Trophoblast cell (in vitro differentiated cells and primary cell): Measurements from ENCODE around the gene AASDHPPT.

Source experiments
- DNase-seq, 2 donors: peaks; one replicate each; pipeline ENCODE4 v3.0.0-alpha.2; 2016
- H2AFZ ChIP-seq: 2 replicates; pipeline ENCODE4 v1.6.1; 2013; ENCODE audit warnings: low read length, moderate library complexity, mild to moderate bottlenecking; ENCODE audit not compliant: insufficient read depth, poor library complexity
- H2AK5ac ChIP-seq: 2 replicates; pipeline ENCODE4 v1.6.1; 2013; ENCODE audit warnings: mild to moderate bottlenecking, low read length
- H2BK120ac ChIP-seq: 2 replicates; pipeline ENCODE4 v1.6.1; 2013; ENCODE audit warnings: low read length, mild to moderate bottlenecking, moderate library complexity; ENCODE audit not compliant: insufficient read depth, poor library complexity
- H2BK12ac ChIP-seq: 2 replicates; pipeline ENCODE4 v1.6.1; 2013; ENCODE audit warnings: mild to moderate bottlenecking, low read length, moderate library complexity
- H2BK5ac ChIP-seq: 2 replicates; pipeline ENCODE4 v1.6.1; 2013; ENCODE audit warnings: low read length, low read depth, moderate library complexity, mild to moderate bottlenecking; ENCODE audit not compliant: poor library complexity
- H3K14ac ChIP-seq: 2 replicates; pipeline ENCODE4 v1.6.1; 2013; ENCODE audit warnings: mild to moderate bottlenecking, low read length
- H3K18ac ChIP-seq: 2 replicates; pipeline ENCODE4 v1.6.1; 2013; ENCODE audit warnings: mild to moderate bottlenecking, low read length
- H3K23ac ChIP-seq: 2 replicates; pipeline ENCODE4 v1.6.1; 2013; ENCODE audit warnings: low read length
- H3K27ac ChIP-seq: 2 replicates; pipeline ENCODE4 v1.5.1; 2013; ENCODE audit warnings: low read depth, mild to moderate bottlenecking, inconsistent platforms, low read length, moderate library complexity
- H3K27me3 ChIP-seq: 2 replicates; pipeline ENCODE4 v1.6.1; 2013; ENCODE audit warnings: inconsistent platforms, mild to moderate bottlenecking, low read length, moderate library complexity; ENCODE audit not compliant: insufficient read depth
- H3K36me3 ChIP-seq, 2 experiments: 1 replicate in 1 of 2; 2 replicates in 1 of 2; pipeline ENCODE4 v1.6.1; 2013; ENCODE audit warnings: low read length in 2 of 2, mild to moderate bottlenecking in 2 of 2, moderate library complexity in 1 of 2; ENCODE audit not compliant: insufficient read depth in 2 of 2, control insufficient read depth in 1 of 2
- H3K4ac ChIP-seq: 2 replicates; pipeline ENCODE4 v1.6.1; 2013; ENCODE audit warnings: low read depth, mild to moderate bottlenecking, low read length, moderate library complexity
- H3K4me1 ChIP-seq, 2 experiments: 1 replicate in 1 of 2; 2 replicates in 1 of 2; pipeline ENCODE4 v1.6.1; 2013; ENCODE audit warnings: low read length in 2 of 2, mild to moderate bottlenecking in 2 of 2, moderate library complexity in 1 of 2; ENCODE audit not compliant: insufficient read depth in 2 of 2, control insufficient read depth in 1 of 2
- H3K4me2 ChIP-seq: 2 replicates; pipeline ENCODE4 v1.6.1; 2013; ENCODE audit warnings: inconsistent platforms, mild to moderate bottlenecking, low read length, moderate library complexity
- H3K4me3 ChIP-seq: 2 replicates; pipeline ENCODE4 v1.5.1; 2013; ENCODE audit warnings: mild to moderate bottlenecking, low read depth, low read length, inconsistent platforms
- H3K79me1 ChIP-seq: one replicate; pipeline ENCODE4 v1.6.1; 2013; ENCODE audit warnings: low read length
- H3K79me2 ChIP-seq: 2 replicates; pipeline ENCODE4 v1.6.1; 2013; ENCODE audit warnings: low read length, mild to moderate bottlenecking; ENCODE audit not compliant: control insufficient read depth, insufficient read depth, poor library complexity
- H3K9ac ChIP-seq: 2 replicates; pipeline ENCODE4 v1.6.1; 2013; ENCODE audit warnings: mild to moderate bottlenecking, low read length
- H3K9me3 ChIP-seq: 2 replicates; pipeline ENCODE4 v1.6.1; 2013; ENCODE audit warnings: low read depth, mild to moderate bottlenecking, control low read depth, inconsistent platforms, low read length; ENCODE audit not compliant: insufficient read depth
- H4K12ac ChIP-seq: 2 replicates; pipeline ENCODE4 v1.6.1; 2013; ENCODE audit warnings: low read depth, mild to moderate bottlenecking, low read length, moderate library complexity
- H4K8ac ChIP-seq: 2 replicates; pipeline ENCODE4 v1.6.1; 2013; ENCODE audit warnings: low read depth, mild to moderate bottlenecking, low read length, moderate library complexity
- H4K91ac ChIP-seq: one replicate; pipeline ENCODE4 v1.6.1; 2013; ENCODE audit warnings: low read depth, mild to moderate bottlenecking, low read length, moderate library complexity
- WGBS: extraction: QIAGEN DNeasy Blood & Tissue Kit; methylation state at CpG from one replicate; pipeline ENCODE4 v1.1.7; 2013; ENCODE audit warnings: missing lambda C conversion rate; ENCODE audit not compliant: insufficient read length, insufficient coverage; ENCODE audit errors: extremely low coverage; 5-methylcytosine and 5-hydroxymethylcytosine counted together

The AASDHPPT gene

GRCh38 chr11:106131998-106132397, 54.5 kb downstream of the AASDHPPT start:
- Histone ChIP-seq H2BK12ac (no peak overlapping the region), H2BK5ac (no peak overlapping the region), H2BK120ac (no peak overlapping the region), H3K79me1 (no peaks in the 10 kb centered on the region), H3K14ac (no peak overlapping the region), H3K9ac (no peak overlapping the region), H3K4ac (no peak overlapping the region), H3K18ac (no peak overlapping the region), H3K36me3 (no peaks in the 10 kb centered on the region), H4K12ac (no peak overlapping the region), H3K4me3 (no peak overlapping the region), H2AK5ac (no peak overlapping the region), H4K91ac (no peak overlapping the region), H3K27ac (no peak overlapping the region), H3K79me2 (no peaks in the 10 kb centered on the region), H4K8ac (no peak overlapping the region), H2AFZ (no peak overlapping the region), H3K4me1 (peaks cover 0 to 5% of the 10 kb centered on the region in 2 experiments), H3K27me3 (no peaks in the 10 kb centered on the region), H3K9me3 (no peaks in the 10 kb centered on the region), H3K23ac (no peak overlapping the region), H3K4me2 (no peak overlapping the region)
- DNase-seq: peak; percentile 86 to 91
- no CpG with 5 or more reads among the region's 2 CpGs for WGBS

GRCh38 chr11:106132582-106133354, 55.3 kb downstream of the AASDHPPT start:
- no peak overlapping the region for H3K27ac ChIP-seq
- no peak overlapping the region for H3K23ac ChIP-seq
- H3K9ac ChIP-seq: no peak overlapping the region
- H3K27me3 ChIP-seq: no peaks in the 10 kb centered on the region
- H3K79me2 ChIP-seq: no peaks in the 10 kb centered on the region
- H2BK5ac ChIP-seq: no peak overlapping the region
- no peak overlapping the region for H3K4me3 ChIP-seq
- no peaks in the 10 kb centered on the region for H3K9me3 ChIP-seq
- no CpG with 5 or more reads among the region's 3 CpGs for WGBS
- peaks cover 0 to 5% of the 10 kb centered on the region in 2 experiments for H3K4me1 ChIP-seq
- no peak overlapping the region for H4K8ac ChIP-seq
- DNase-seq: no peak
- no peaks in the 10 kb centered on the region for H3K79me1 ChIP-seq
- H4K91ac ChIP-seq: no peak overlapping the region
- H3K18ac ChIP-seq: no peak overlapping the region
- H4K12ac ChIP-seq: no peak overlapping the region
- H3K14ac ChIP-seq: no peak overlapping the region
- H3K36me3 ChIP-seq: no peaks in the 10 kb centered on the region
- no peak overlapping the region for H2BK12ac ChIP-seq
- H3K4ac ChIP-seq: no peak overlapping the region
- no peak overlapping the region for H3K4me2 ChIP-seq
- no peak overlapping the region for H2AK5ac ChIP-seq
- H2AFZ ChIP-seq: no peak overlapping the region
- no peak overlapping the region for H2BK120ac ChIP-seq

- Histone ChIP-seq H3K27ac (no peak overlapping the region), H3K79me1 (no peaks in the 10 kb centered on the region), H2BK12ac (no peak overlapping the region), H3K4ac (no peak overlapping the region), H3K79me2 (no peaks in the 10 kb centered on the region), H2AFZ (no peak overlapping the region), H3K27me3 (no peaks in the 10 kb centered on the region), H2BK5ac (no peak overlapping the region), H3K36me3 (no peaks in the 10 kb centered on the region), H3K4me1 (peaks cover 0 to 5% of the 10 kb centered on the region in 2 experiments), H3K14ac (no peak overlapping the region), H3K9ac (no peak overlapping the region), H3K4me2 (no peak overlapping the region), H3K23ac (no peak overlapping the region), H4K8ac (no peak overlapping the region), H4K91ac (no peak overlapping the region), H4K12ac (no peak overlapping the region), H3K4me3 (no peak overlapping the region), H2AK5ac (no peak overlapping the region), H2BK120ac (no peak overlapping the region), H3K9me3 (no peaks in the 10 kb centered on the region), H3K18ac (no peak overlapping the region)
- peak in 1 of 2 donors; percentile 10 for DNase-seq
Observed at GRCh38 chr11:106133529-106133928, 56.1 kb downstream of the AASDHPPT start.

- H3K4me1 ChIP-seq: peaks cover 0 to 3% of the 10 kb centered on the region in 2 experiments
- no peak overlapping the region for H3K23ac ChIP-seq
- H3K14ac ChIP-seq: no peak overlapping the region
- H2AFZ ChIP-seq: no peak overlapping the region
- no peaks in the 10 kb centered on the region for H3K27me3 ChIP-seq
- no peak overlapping the region for H4K91ac ChIP-seq
- H2AK5ac ChIP-seq: no peak overlapping the region
- no peak for DNase-seq
- H3K79me2 ChIP-seq: no peaks in the 10 kb centered on the region
- H3K4ac ChIP-seq: no peak overlapping the region
- no peak overlapping the region for H2BK5ac ChIP-seq
- H2BK120ac ChIP-seq: no peak overlapping the region
- no peaks in the 10 kb centered on the region for H3K36me3 ChIP-seq
- no peaks in the 10 kb centered on the region for H3K9me3 ChIP-seq
- no peak overlapping the region for H4K8ac ChIP-seq
- no peak overlapping the region for H4K12ac ChIP-seq
- H2BK12ac ChIP-seq: no peak overlapping the region
- H3K18ac ChIP-seq: no peak overlapping the region
- no peak overlapping the region for H3K4me2 ChIP-seq
- no peaks in the 10 kb centered on the region for H3K79me1 ChIP-seq
- H3K9ac ChIP-seq: no peak overlapping the region
- H3K27ac ChIP-seq: no peak overlapping the region
- no peak overlapping the region for H3K4me3 ChIP-seq
Observed at GRCh38 chr11:106137061-106137460, 59.6 kb downstream of the AASDHPPT start.
